NCI-H226 (cell line): Measurements from ENCODE around the gene TUT7.
"Not testable (repeated sequence)": the region's sequence is repeated elsewhere in the genome, so short reads cannot be mapped to it uniquely, and the experiment has no call there.

Experiments used
- DNase-seq: peaks from one replicate; pipeline ENCODE4 v3.0.0-alpha.2; 2015

TUT7 gene

GRCh38 chr9:86298873-86299272 lies 55.3 kb downstream of the TUT7 start:
- DNase-seq = no peak

GRCh38 chr9:86290341-86290740 lies 63.9 kb downstream of the TUT7 start:
- not testable (repeated sequence) for DNase-seq

- DNase-seq = no peak
Observed at GRCh38 chr9:86288499-86289198, 65.6 kb downstream of the TUT7 start.

- DNase-seq = peak; percentile 19
Observed at GRCh38 chr9:86287013-86287412, 67.2 kb downstream of the TUT7 start.

GRCh38 chr9:86286278-86286677 lies 67.9 kb downstream of the TUT7 start:
- DNase-seq = no peak

- no peak for DNase-seq
Observed at GRCh38 chr9:86285261-86285660, 68.9 kb downstream of the TUT7 start.

GRCh38 chr9:86282979-86283535 lies 71.2 kb downstream of the TUT7 start:
- DNase-seq = peak; percentile 68

- DNase-seq = peak; percentile 91
Observed at GRCh38 chr9:86282077-86282978, 71.9 kb downstream of the TUT7 start, which contains the start of gene ISCA1. TSS of gene ISCA1 (minus strand) at chr9:86282538. CDS start at chr9:86282458, 80 bp downstream.

GRCh38 chr9:86281593-86282076 lies 72.6 kb downstream of the TUT7 start:
- DNase-seq = no peak

- no peak for DNase-seq
Observed at GRCh38 chr9:86280580-86280979, 73.6 kb downstream of the TUT7 start.

GRCh38 chr9:86279839-86280238 lies 74.4 kb downstream of the TUT7 start:
- no peak for DNase-seq

- no peak for DNase-seq
Observed at GRCh38 chr9:86277072-86277471, 77.1 kb downstream of the TUT7 start.

GRCh38 chr9:86275962-86276361 lies 78.2 kb downstream of the TUT7 start:
- no peak for DNase-seq

- DNase-seq = no peak
Observed at GRCh38 chr9:86274821-86275643, 79.2 kb downstream of the TUT7 start.

GRCh38 chr9:86272221-86272620 lies 82.0 kb downstream of the TUT7 start:
- DNase-seq = no peak

GRCh38 chr9:86263876-86264275 lies 90.3 kb downstream of the TUT7 start:
- no peak for DNase-seq

- DNase-seq = no peak
Observed at GRCh38 chr9:86262492-86262891, 91.7 kb downstream of the TUT7 start.

- no peak for DNase-seq
Observed at GRCh38 chr9:86259557-86259956, 94.7 kb downstream of the TUT7 start, which contains the start of gene C9orf153. TSS of gene C9orf153 (minus strand) at chr9:86259657. CDS start at chr9:86229603, 30,054 bp downstream.

- DNase-seq = no peak
Observed at GRCh38 chr9:86257391-86257790, 96.8 kb downstream of the TUT7 start.

- no peak for DNase-seq
Observed at GRCh38 chr9:86256653-86257052, 97.6 kb downstream of the TUT7 start.

GRCh38 chr9:86253577-86253976 lies 100.6 kb downstream of the TUT7 start:
- no peak for DNase-seq

GRCh38 chr9:86252870-86253269 lies 101.3 kb downstream of the TUT7 start:
- no peak for DNase-seq

GRCh38 chr9:86250123-86250522 lies 104.1 kb downstream of the TUT7 start:
- DNase-seq = no peak
